Thymus (tissue), 14 donors: ENCODE measurements around the gene GBGT1. TPM values are rescaled to one million over a fixed set of nuclear protein-coding genes. Genes with fewer than 3 reads are reported as not detected.
"Not testable (repeated sequence)": the region's sequence is repeated elsewhere in the genome, so short reads cannot be mapped to it uniquely, and the experiment has no call there.

ENCODE experiments used
- DNase-seq, 9 donors: peaks; one replicate each; pipeline ENCODE4 v3.0.0-alpha.2; 2013; ENCODE audit warnings: low spot score in 9 of 9, low read depth in 6 of 9, missing footprints in 1 of 9
- H3K27ac ChIP-seq, 2 donors: one replicate each; pipeline ENCODE4 v1.5.1; 2013; ENCODE audit warnings: control low read depth in 1 of 2, low read depth in 1 of 2, low read length in 1 of 2, mild to moderate bottlenecking in 1 of 2, moderate library complexity in 1 of 2
- H3K27me3 ChIP-seq, 2 donors: one replicate each; pipeline ENCODE4 v1.5.1; 2013; ENCODE audit warnings: low read length in 1 of 2; ENCODE audit not compliant: control insufficient read depth in 2 of 2, insufficient read depth in 1 of 2
- H3K36me3 ChIP-seq, 2 donors: one replicate each; pipeline ENCODE4 v1.5.1; 2013; ENCODE audit warnings: low read length in 1 of 2, mild to moderate bottlenecking in 1 of 2, moderate library complexity in 1 of 2; ENCODE audit not compliant: control insufficient read depth in 2 of 2, insufficient read depth in 2 of 2
- H3K4me1 ChIP-seq, 2 donors: one replicate each; pipeline ENCODE4 v1.5.1; 2013; ENCODE audit warnings: low read length in 2 of 2; ENCODE audit not compliant: control insufficient read depth in 2 of 2, insufficient read depth in 2 of 2
- H3K4me3 ChIP-seq, 2 donors: one replicate each; pipeline ENCODE4 v1.5.1; 2013; ENCODE audit warnings: low read length in 2 of 2, control low read depth in 1 of 2, mild to moderate bottlenecking in 1 of 2
- H3K9me3 ChIP-seq, 2 donors: one replicate each; pipeline ENCODE4 v1.5.1; 2013; ENCODE audit warnings: low read length in 1 of 2, mild to moderate bottlenecking in 1 of 2; ENCODE audit not compliant: control insufficient read depth in 2 of 2, insufficient read depth in 1 of 2
- WGBS: extraction: QIAGEN DNeasy Blood & Tissue Kit; methylation state at CpG from one replicate; pipeline ENCODE4 v1.1.7; 2013; 5-methylcytosine and 5-hydroxymethylcytosine counted together
- long read RNA-seq, 10 donors: transcript quantifications; one replicate each; lab custom pipeline, GENCODE V29; 2026
- polyA plus RNA-seq: library from polyadenylated mRNA; stranded (reverse); fragments of 200-250 nt; gene quantifications from one replicate; pipeline ENCODE4 v1.2.3, GENCODE V29; 2013
- total RNA-seq: library from RNA; stranded (reverse); fragments of 120-200 nt; gene quantifications from one replicate; pipeline ENCODE4 v1.2.4, GENCODE V29; 2013
- donor health status: healthy.

Gene GBGT1
- total RNA-seq (3.0 TPM), polyA plus RNA-seq (5.3 TPM)
- long read RNA-seq, donor 1 = 0 reads
- long read RNA-seq, donor 2 = 0 reads
- long read RNA-seq, donor 3 = 0 reads
- long read RNA-seq, donor 4, partial matches to known transcripts = 0 of 2 reads
- long read RNA-seq, donor 4, other reads (novel, unspliced or antisense) = 0 of 2 reads
- long read RNA-seq, donor 5, partial matches to known transcripts = 0 of 2 reads
- long read RNA-seq, donor 5, other reads (novel, unspliced or antisense) = 0 of 2 reads
- long read RNA-seq, donor 6 = 0 reads
- long read RNA-seq, donor 7 = 0 reads
- long read RNA-seq, donor 8, partial matches to known transcripts = 0 of 1 reads
- long read RNA-seq, donor 8, other reads (novel, unspliced or antisense) = 0 of 1 reads
- long read RNA-seq, donor 9, partial matches to known transcripts = 0 of 1 reads
- long read RNA-seq, donor 9, other reads (novel, unspliced or antisense) = 0 of 1 reads
- long read RNA-seq, donor 10, partial matches to known transcripts = 0 of 1 reads
- long read RNA-seq, donor 10, other reads (novel, unspliced or antisense) = 0 of 1 reads

DNA sequence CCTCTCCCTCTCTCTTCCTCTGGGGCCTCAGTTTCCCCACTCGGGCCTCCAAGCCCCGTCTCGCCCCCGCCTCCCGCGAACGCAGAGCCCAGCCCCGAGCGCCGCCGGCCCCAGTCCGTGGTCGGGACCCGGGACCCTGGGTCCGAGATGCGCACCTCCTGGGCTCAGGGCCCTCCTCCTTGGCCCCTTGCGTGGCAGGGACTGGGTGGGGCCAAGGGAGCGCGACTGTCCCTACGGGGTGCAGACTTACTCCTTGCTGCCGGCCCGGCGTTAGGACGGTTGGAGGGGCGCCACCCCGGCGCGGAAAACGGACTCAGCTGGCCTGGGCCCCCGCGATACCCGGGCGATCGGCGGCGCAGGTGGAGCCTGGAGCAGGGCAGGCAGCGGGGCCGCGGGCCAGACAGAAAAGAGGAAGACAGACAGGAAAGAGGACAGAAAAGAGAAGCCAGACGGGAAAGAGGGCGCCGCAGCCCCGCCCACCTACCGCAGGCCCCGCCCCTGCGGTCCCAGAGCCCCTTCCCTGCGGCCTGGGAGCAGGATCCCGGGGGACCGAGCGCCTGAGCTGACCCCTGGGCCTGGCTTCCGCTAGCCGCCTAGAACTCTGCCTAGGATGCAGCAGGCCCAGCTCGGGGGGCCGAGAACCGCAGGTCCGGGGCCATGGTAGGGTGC, at the start of gene GBGT1:
Gene GBGT1, minus strand, starts transcription at position 411 of the 669 bp plus-strand sequence. CDS start 1,502 bp downstream, outside the sequence.
- peak within 1 kb of the TSS; percentile 31 to 58 for H3K4me3 ChIP-seq
- peaks cover 4 to 35% of the 10 kb centered on the region in 2 donors for H3K27me3 ChIP-seq
- H3K9me3 ChIP-seq = no peaks in the 10 kb centered on the region
- H3K4me1 ChIP-seq = peaks cover 4 to 14% of the 10 kb centered on the region in 2 donors
- peak in 1 of 9 donors; percentile 49 for DNase-seq
- H3K27ac ChIP-seq = peak within 1 kb of the TSS in 1 of 2 donors; percentile 60
- no peaks in the 10 kb centered on the region for H3K36me3 ChIP-seq
- WGBS = 1% methylated on average over 56 of the region's 56 CpGs

DNA sequence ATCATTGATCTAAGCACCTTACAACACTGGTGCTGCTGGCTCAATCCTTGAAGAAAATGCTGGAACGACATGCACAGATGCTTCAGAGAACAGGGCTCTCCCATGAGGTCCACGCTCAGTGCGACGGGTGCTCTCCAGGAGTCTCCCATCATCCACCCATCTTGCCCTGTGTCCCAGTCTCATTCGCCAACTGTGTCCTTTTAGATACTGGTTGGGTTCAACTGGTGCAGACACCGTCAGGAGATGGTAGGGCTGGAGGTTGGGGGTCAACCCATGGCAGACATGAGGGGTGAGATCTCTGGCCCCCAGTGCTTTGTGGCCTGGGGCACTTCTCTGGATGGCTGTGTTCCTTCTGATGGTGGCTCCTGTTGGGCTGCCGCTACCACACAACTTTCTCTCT, 46.9 kb upstream of the GBGT1 start:
- Histone ChIP-seq H3K4me1 (no peaks in the 10 kb centered on the region), H3K9me3 (no peaks in the 10 kb centered on the region), H3K4me3 (no peak overlapping the region), H3K36me3 (no peaks in the 10 kb centered on the region), H3K27me3 (peaks cover 0 to 4% of the 10 kb centered on the region in 2 donors), H3K27ac (no peak overlapping the region)
- DNase-seq = no peak
- WGBS = 96% methylated on average over 7 of the region's 7 CpGs

DNA sequence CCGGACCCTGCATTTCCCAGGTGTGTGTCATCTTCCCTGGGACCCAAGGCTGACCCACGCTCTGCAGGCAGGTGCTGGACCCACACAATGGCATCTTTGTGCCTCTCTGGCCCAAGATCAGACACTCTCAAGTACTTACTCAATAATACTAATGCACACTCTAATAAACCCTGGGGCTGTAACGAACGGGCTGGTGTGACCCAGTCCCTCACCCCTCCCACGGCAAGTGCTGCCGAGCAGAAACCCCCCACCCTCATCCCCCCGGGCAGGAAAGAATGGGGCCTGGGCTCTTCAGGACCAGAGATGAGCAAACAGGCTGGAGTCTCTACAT, 46.5 kb upstream of the GBGT1 start:
- Histone ChIP-seq H3K9me3 (no peaks in the 10 kb centered on the region), H3K27me3 (peaks cover 0 to 4% of the 10 kb centered on the region in 2 donors), H3K4me1 (no peaks in the 10 kb centered on the region), H3K36me3 (no peaks in the 10 kb centered on the region), H3K27ac (no peak overlapping the region), H3K4me3 (no peak overlapping the region)
- WGBS = 79% methylated on average over 7 of the region's 7 CpGs
- no peak for DNase-seq

DNA sequence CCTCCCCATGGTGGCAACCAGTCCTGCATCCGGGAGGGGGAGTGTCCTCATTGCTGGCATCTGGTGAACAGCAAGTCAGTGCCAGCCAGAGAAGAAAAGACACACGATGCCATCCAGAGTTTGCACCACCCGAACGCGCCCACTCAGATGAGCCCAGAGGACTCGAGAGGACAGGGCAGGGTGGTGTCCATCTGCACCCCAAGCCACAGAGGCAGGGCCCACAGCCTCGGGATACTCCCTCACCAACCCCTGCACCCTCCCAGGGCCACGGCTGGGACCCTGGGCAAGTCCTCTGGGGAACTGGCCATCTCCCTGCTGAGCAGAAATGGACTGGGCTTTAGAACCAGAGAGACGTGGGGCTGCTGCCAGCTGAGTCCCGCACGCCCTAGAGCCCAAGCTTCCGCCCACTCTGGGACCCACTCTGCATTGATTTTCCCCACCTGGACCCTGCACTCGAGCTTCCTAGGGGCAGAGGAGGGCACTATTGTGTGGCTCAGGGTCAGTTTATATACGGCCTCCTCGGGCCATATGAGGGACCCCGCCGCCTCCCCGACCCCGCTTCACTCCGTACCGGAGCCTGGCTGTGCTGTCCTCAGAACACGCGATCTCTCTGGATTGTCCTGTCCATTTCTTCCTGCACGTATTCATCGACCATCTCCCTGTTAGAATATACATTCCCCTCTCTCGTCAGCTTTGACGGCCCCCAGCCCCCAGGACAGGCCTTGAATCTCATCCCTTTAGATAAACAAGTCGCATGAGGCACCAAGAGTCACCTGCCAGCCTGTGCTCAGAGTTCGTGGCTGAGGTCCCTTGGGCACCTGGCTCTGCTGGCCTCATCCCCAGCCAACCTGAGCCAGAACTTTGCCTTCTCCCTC, 45.9 kb upstream of the GBGT1 start:
- H3K27me3 ChIP-seq, H3K4me3 ChIP-seq, DNase-seq, H3K36me3 ChIP-seq, H3K27ac ChIP-seq, H3K4me1 ChIP-seq, H3K9me3 ChIP-seq: not testable (repeated sequence)
- whole genome bisulfite sequencing = 88% methylated on average over 29 of the region's 29 CpGs

DNA sequence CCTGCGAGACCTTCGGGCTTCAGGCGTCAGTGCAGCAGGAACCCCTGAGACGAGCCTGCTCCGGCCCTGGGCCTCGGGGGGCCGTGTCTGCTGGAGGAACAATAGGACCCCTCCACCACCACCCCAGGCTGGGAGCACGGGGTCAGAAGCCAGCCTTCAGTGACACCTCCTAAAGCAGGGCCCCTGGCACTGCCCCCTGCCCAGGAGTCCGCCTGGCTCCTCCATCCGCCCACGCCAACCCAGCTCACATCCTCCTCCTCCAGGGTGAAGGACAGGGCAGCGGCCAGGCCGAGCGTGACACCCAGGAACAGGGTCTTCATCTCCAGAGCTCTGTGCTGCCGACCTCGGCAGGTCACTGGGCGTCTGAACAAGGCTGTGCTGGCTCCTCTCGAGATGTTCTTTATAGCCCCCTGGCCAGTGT, 45.2 kb upstream of the GBGT1 start, which contains the start of gene OBP2B:
Gene OBP2B, minus strand, starts transcription at position 371 of the 421 bp plus-strand sequence. Its CDS starts 51 bp downstream, at position 320.
- not testable (repeated sequence) for H3K4me1 ChIP-seq, DNase-seq, H3K27ac ChIP-seq, H3K4me3 ChIP-seq, H3K36me3 ChIP-seq, H3K27me3 ChIP-seq, H3K9me3 ChIP-seq
- WGBS = 95% methylated on average over 14 of the region's 18 CpGs

DNA sequence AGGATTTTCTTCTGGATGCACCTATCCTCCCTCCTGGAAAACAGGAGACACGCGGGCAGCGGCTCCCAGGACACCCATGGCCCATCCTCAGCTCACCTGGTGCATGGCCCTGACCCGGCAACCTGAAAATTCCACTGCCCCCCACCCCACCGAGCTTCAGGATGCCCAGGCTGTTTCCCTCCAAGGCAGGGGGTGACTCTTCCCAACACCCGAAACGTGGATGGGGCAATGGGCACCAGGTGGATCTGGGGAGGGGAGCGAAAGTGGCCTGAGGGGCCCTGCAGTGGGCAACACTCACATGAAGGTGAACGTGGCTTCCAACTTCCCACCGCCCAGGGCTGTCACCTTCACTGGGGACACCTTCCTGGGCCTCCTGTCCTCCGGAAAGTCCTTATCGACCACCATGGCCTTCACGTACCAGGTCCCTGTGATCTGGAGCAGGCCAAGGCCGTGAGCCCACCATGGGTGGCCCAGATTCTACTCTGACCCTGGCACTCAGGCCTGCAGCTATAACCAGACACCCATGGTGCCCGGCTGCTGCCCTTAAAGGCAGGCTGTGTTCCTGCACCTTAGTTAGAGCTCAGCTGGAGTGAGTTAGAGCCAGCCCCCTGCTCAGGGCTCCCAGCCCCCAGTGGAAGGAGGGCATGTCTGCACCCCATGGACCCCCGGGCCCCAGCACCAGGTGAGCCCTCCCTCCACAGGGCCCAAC, 44.6 kb upstream of the GBGT1 start:
- H3K36me3 ChIP-seq, H3K4me1 ChIP-seq, DNase-seq, H3K27me3 ChIP-seq, H3K27ac ChIP-seq, H3K9me3 ChIP-seq, H3K4me3 ChIP-seq: not testable (repeated sequence)
- 95% methylated on average over 13 of the region's 16 CpGs for WGBS

DNA sequence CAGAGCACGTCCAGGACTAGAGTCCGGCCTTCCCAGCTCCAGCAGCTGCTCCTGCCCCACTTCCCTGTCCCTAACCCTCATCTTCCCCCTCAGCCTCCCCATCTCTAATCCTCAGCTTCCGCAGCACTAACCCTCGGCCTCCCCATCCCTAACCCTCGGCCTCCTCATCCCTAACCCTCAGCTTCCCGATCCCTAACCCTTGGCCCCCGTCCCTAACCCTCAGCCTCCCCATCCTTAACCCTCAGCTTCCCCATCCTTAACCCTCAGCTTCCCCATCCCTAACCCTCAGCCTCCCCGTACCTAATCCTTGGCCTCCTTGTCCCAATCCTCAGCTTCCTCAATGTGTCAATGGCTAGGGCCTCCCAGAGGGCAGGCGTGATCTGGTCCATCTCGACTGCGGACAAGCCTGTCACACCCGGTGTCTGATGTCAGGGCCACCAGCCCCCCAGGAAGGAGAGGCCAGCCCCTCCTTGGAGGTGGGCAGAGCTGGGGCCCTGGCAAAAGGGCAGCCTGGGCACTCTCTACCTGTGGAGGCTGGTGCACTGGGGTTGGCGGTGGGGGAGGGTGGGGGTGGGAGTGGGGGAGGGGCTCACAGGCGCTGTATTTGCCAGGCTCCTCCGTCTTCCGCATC, 43.9 kb upstream of the GBGT1 start:
- peaks cover 0 to 4% of the 10 kb centered on the region in 2 donors for H3K27me3 ChIP-seq
- 92% methylated on average over 16 of the region's 16 CpGs for WGBS
- no peak overlapping the region for H3K27ac ChIP-seq
- H3K36me3 ChIP-seq = no peaks in the 10 kb centered on the region
- no peaks in the 10 kb centered on the region for H3K9me3 ChIP-seq
- H3K4me1 ChIP-seq = no peaks in the 10 kb centered on the region
- no peak for DNase-seq
- no peak overlapping the region for H3K4me3 ChIP-seq

DNA sequence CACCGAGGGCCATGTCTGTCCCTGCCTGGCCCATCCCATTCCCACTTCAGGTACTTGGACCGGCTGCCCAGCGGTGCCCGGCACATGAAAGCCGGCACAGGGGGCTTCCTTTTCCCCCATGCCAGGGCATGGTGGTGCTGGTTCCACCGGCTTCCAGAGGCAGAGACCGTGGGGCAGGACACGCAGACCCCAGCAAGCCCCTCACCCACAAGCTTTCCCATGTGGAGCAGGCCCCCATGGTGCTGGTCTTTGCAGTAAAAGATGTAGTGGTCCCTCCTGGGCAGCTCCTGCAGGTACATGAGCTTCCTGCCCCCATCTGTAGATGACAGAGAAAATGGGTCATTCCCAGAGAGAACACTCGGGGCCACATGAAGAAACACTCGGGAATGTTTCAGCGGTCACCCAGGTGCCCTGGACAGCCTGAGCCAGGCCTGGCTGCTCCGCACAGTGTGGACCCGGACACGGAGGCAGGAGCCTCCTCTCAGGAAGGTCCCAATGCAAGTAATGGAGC, 43.4 kb upstream of the GBGT1 start:
- WGBS = 94% methylated on average over 14 of the region's 14 CpGs
- Histone ChIP-seq H3K9me3 (no peaks in the 10 kb centered on the region), H3K36me3 (no peaks in the 10 kb centered on the region), H3K4me1 (no peaks in the 10 kb centered on the region), H3K4me3 (no peak overlapping the region), H3K27me3 (peaks cover 0 to 4% of the 10 kb centered on the region in 2 donors), H3K27ac (no peak overlapping the region)
- DNase-seq = no peak
